Thoracic aorta (tissue), 2 donors: ENCODE data around the gene C9orf152. TPM values are rescaled to one million over a fixed set of nuclear protein-coding genes. Genes with fewer than 3 reads are reported as not detected.

Experiments
- ATAC-seq: fragments of 150-250 bp; one replicate; pipeline ENCODE4 v1.8.0; 2017; ENCODE audit warnings: low read depth; ENCODE audit not compliant: insufficient number of reproducible peaks, low FRiP score
- DNase-seq: peaks from one replicate; pipeline ENCODE4 v3.0.0-alpha.2; 2020; ENCODE audit warnings: low spot score
- H3K27ac ChIP-seq, 2 donors: fragments of 200-600 bp; sonication (generic); 1 replicate in 1 of 2; 2 replicates in 1 of 2; pipeline ENCODE4 v1.5.1; 2016; ENCODE audit warnings: mild to moderate bottlenecking in 2 of 2, moderate library complexity in 2 of 2
- H3K27me3 ChIP-seq: fragments of 200-600 bp; sonication (generic); replicated peaks from 2 replicates; pipeline ENCODE4 v1.6.0; 2016; ENCODE audit warnings: mild to moderate bottlenecking; ENCODE audit not compliant: insufficient read depth
- H3K36me3 ChIP-seq: fragments of 200-600 bp; sonication (generic); one replicate; pipeline ENCODE4 v1.5.1; 2016
- H3K4me1 ChIP-seq, 2 donors: fragments of 200-600 bp; sonication (generic); 1 replicate in 1 of 2; 2 replicates in 1 of 2; pipeline versions ENCODE4 v1.5.1 to v1.6.0; 2016; ENCODE audit warnings: low read depth in 2 of 2, mild to moderate bottlenecking in 1 of 2; ENCODE audit not compliant: control insufficient read depth in 1 of 2
- H3K4me3 ChIP-seq: fragments of 200-600 bp; sonication (generic); 2 replicates; pipeline ENCODE4 v1.5.1; 2016; ENCODE audit warnings: mild to moderate bottlenecking
- H3K9me3 ChIP-seq: fragments of 200-600 bp; sonication (generic); 2 replicates; pipeline ENCODE4 v1.5.1; 2016
- total RNA-seq, 2 donors: library from RNA; depleted of rRNA; stranded (reverse); fragments of >200 nt; gene quantifications; one replicate each; pipeline versions ENCODE4 v1.1.0 to v1.2.3, GENCODE V29; 2016
- TF ChIP-seq, protein P1 (sequence below): fragments of 200-600 bp; sonication (generic); IDR thresholded peaks from one replicate; pipeline ENCODE4 v1.5.1; 2019; ENCODE audit warnings: antibody characterized with exemption

C9orf152 gene
- total RNA-seq, 2 donors from 2014 or later, result 0.56 TPM; not detected in 1

- TF ChIP-seq, protein P1, sequence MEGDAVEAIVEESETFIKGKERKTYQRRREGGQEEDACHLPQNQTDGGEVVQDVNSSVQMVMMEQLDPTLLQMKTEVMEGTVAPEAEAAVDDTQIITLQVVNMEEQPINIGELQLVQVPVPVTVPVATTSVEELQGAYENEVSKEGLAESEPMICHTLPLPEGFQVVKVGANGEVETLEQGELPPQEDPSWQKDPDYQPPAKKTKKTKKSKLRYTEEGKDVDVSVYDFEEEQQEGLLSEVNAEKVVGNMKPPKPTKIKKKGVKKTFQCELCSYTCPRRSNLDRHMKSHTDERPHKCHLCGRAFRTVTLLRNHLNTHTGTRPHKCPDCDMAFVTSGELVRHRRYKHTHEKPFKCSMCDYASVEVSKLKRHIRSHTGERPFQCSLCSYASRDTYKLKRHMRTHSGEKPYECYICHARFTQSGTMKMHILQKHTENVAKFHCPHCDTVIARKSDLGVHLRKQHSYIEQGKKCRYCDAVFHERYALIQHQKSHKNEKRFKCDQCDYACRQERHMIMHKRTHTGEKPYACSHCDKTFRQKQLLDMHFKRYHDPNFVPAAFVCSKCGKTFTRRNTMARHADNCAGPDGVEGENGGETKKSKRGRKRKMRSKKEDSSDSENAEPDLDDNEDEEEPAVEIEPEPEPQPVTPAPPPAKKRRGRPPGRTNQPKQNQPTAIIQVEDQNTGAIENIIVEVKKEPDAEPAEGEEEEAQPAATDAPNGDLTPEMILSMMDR, result no peak
- Histone ChIP-seq H3K9me3 (no peaks in the 10 kb centered on the region), H3K27ac (no peak overlapping the region), H3K4me1 (no peaks in the 10 kb centered on the region), H3K4me3 (no peak overlapping the region), H3K36me3 (peaks cover 6% of the 10 kb centered on the region), H3K27me3 (no peaks in the 10 kb centered on the region)
- DNase-seq (no peak), ATAC-seq (no peak)
Measured at GRCh38 chr9:110168486-110168885, 39.5 kb downstream of the C9orf152 start.

DNA sequence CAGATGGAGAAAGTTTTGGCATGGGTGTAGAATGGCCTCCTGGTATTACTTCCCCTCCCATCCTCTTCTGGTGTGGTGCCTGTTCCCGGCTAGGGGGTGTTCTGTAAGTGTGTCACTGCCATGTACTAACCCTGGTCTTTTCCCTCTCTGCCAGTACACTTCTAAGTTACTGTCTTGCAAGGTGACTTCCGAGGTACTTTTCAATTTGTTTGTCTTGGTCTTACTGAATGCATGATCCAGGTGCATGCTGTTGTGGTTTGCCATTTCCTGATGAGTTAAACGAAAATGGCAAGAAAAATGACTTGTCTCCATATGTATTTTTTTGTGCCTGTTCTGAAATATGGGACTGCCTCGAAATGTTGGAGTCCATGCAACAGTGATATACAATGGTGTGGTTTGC is 46.0 kb downstream of the C9orf152 start:
- no peak for ATAC-seq
- H3K9me3 ChIP-seq, result no peaks in the 10 kb centered on the region
- TF ChIP-seq, protein P1, result no peak

GRCh38 chr9:110160685-110161084 is 47.3 kb downstream of the C9orf152 start:
- Histone ChIP-seq H3K27me3 (no peaks in the 10 kb centered on the region), H3K9me3 (no peaks in the 10 kb centered on the region), H3K4me3 (no peak overlapping the region), H3K27ac (no peak overlapping the region), H3K36me3 (no peaks in the 10 kb centered on the region), H3K4me1 (peaks cover 20 to 40% of the 10 kb centered on the region in 2 donors)
- DNase-seq (no peak), ATAC-seq (no peak)
- TF ChIP-seq, protein P1, result no peak

More for the DNA sequence above, 46.0 kb downstream of the C9orf152 start:
- H3K4me3 ChIP-seq, result no peak overlapping the region
- H3K4me1 ChIP-seq, result peaks cover 11 to 28% of the 10 kb centered on the region in 2 donors
- no peak overlapping the region for H3K27ac ChIP-seq
- no peak for DNase-seq
- no peaks in the 10 kb centered on the region for H3K36me3 ChIP-seq
- H3K27me3 ChIP-seq, result no peaks in the 10 kb centered on the region

- no peaks in the 10 kb centered on the region for H3K36me3 ChIP-seq
- ATAC-seq, result no peak
- H3K27ac ChIP-seq, result no peak overlapping the region
Measured at GRCh38 chr9:110160123-110160522, 47.8 kb downstream of the C9orf152 start.

GRCh38 chr9:110157823-110158664 is 49.9 kb downstream of the C9orf152 start:
- no peak for ATAC-seq
- Histone ChIP-seq H3K4me1 (peaks cover 20 to 50% of the 10 kb centered on the region in 2 donors), H3K36me3 (no peaks in the 10 kb centered on the region), H3K4me3 (no peak overlapping the region), H3K9me3 (no peaks in the 10 kb centered on the region), H3K27ac (no peak overlapping the region), H3K27me3 (no peaks in the 10 kb centered on the region)
- TF ChIP-seq, protein P1, result no peak
- no peak for DNase-seq

More at GRCh38 chr9:110160123-110160522, 47.8 kb downstream of the C9orf152 start:
- Histone ChIP-seq H3K9me3 (no peaks in the 10 kb centered on the region), H3K4me1 (peaks cover 20 to 46% of the 10 kb centered on the region in 2 donors), H3K27me3 (no peaks in the 10 kb centered on the region), H3K4me3 (no peak overlapping the region)
- no peak for DNase-seq
- TF ChIP-seq, protein P1, result no peak
